Measurements from ENCODE around the gene DOK1.

Gene DOK1

GRCh38 chr2:74525717-74526648 lies 28.5 kb upstream of the DOK1 start, which contains the start of gene DQX1:
Gene DQX1 (minus strand): TSS chr2:74526231. CDS start chr2:74525729, 502 bp downstream.
- no peak for DNase-seq

GRCh38 chr2:74526649-74527230 lies 27.8 kb upstream of the DOK1 start:
- DNase-seq = no peak

- no peak for DNase-seq
These were observed 26.8 kb upstream of the DOK1 start for GRCh38 chr2:74527741-74528140.

DNA sequence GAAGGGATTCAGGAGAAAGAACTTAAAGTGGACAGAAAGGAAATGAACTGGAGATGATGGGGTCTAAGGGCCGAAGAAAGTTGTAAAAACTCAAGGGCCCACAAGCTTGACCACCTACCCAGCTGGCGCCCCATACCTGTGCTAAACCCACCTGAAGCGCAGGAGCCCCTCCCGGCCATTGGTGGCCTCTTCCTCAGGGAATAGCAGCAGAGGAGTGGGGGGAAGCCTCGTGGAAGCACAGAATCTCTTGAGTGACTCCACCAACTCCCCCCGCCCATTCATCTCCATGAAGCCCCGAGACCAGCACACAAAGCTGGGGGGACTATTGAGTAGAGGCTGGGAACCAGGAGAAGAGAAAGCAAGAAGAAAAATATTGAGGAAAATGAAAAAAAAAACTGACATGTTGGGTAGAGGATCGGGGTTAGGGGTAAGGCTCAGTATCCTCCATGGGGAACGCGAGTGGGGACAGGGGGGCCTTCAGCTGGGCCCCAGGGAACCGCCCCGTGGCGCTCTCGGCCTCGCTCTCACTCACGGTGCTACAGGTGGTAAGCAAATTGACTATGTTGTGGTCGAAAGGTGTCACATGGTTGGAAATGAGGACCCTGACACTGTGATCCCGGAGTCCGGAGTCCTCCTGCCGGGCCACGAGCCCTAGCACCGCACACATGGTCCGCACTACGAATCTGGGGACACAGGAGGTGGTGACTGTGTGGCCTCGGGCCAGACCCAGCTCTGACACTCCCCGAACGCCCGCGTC lies 25.7 kb upstream of the DOK1 start:
- DNase-seq = no peak

DNA sequence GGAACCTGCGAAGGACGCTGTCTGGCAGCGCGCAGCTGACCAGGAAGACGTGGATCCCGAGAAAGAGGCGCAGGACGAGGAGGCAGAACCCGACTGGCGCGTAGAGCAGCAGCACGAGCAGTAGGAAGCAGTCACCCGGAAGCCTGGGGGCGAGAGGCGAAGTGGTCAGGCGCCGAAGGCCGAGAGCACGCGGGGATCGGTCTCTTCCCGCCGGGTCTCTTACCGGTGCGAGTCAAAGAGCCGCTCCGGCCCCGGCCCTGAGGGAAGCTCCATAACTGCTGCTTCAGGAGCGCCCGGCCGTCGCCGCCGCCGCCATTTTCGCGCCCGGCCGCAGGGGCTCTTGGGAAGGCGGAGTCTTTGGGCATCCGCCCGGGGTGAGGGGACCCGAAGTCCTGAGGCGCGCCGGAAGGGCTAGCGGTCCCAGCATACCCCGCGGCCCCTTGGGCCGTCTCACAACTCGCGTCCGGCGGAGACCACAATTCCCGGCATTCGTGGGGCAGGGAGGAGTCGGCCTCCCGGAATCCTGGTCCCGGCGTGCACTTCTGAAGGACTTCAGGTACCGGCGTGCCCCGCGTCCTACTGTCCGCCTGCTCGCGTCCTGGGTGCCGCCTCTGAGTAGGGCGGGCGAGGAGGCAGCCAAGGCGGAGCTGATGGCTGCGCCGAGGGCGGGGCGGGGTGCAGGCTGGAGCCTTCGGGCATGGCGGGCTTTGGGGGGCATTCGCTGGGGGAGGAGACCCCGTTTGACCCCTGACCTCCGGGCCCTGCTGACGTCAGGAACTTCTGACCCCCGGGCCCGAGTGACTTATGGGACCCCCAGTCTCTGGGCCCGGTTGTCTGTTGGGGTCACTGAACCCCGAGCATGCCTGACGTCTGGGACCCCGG lies 24.9 kb upstream of the DOK1 start, which contains the start of the genes AUP1 and HTRA2:
Gene AUP1, minus strand, starts transcription at position 350 of the 882 bp plus-strand sequence. Its CDS starts 77 bp downstream, at position 273.
Gene HTRA2, plus strand, starts transcription at position 577 of the 882 bp plus-strand sequence. Its CDS starts 74 bp downstream, at position 651.
- peak; percentile 99 for DNase-seq

GRCh38 chr2:74530239-74531187 lies 24.0 kb upstream of the DOK1 start:
- DNase-seq = no peak

DNA sequence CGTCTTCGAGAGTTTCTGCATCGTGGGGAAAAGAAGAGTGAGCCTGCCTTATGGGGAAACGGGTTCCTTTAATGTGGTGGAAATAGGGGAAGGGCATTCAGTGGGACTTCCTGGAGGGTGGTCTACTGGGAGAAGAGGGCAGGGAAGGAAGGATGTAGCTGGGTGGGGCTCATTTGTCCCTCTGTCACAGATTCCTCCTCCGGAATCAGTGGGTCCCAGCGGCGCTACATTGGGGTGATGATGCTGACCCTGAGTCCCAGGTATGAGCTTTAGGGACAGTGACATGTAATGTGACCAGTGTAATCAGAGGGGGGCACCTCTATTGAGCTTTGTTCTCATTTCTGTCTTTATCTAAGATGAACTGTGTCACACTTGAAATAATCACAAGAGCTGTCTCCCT lies 22.9 kb upstream of the DOK1 start:
- DNase-seq = no peak

- no peak for DNase-seq
These were observed 22.3 kb upstream of the DOK1 start for GRCh38 chr2:74532222-74532621.

- no peak for DNase-seq
These were observed 21.1 kb upstream of the DOK1 start for GRCh38 chr2:74533464-74533863.

GRCh38 chr2:74534411-74534810 lies 20.1 kb upstream of the DOK1 start:
- no peak for DNase-seq

DNA sequence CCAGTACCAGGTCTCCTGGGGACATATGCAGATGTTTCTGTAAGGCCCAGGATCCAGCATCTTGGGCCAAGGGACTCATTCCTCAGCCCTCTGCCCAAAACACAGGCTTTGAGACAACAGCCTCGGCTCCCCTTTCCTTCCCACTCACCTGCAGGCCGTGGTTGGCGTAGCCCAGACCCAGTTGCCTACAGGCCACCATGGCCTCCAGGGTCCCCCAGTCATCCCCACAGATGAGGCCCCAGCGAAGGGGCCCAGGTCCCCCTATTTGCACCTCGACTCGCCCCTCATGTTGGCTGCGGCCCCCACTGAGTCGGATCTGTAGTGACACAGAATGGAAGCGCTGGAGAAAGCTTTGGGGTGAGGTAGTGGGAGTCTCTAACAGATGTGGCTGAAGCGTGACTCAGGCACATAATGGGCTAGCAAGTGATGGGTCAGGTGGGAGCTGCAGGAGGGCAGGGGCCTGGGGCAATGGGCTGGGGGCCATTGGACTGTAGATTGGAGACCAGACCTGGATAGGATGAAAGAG lies 19.0 kb upstream of the DOK1 start:
- no peak for DNase-seq

- DNase-seq = no peak
These were observed 18.2 kb upstream of the DOK1 start for GRCh38 chr2:74536166-74536950.

- no peak for DNase-seq
These were observed 17.4 kb upstream of the DOK1 start for GRCh38 chr2:74537140-74537539.

GRCh38 chr2:74538881-74539339 lies 15.6 kb upstream of the DOK1 start:
- DNase-seq = no peak

DNA sequence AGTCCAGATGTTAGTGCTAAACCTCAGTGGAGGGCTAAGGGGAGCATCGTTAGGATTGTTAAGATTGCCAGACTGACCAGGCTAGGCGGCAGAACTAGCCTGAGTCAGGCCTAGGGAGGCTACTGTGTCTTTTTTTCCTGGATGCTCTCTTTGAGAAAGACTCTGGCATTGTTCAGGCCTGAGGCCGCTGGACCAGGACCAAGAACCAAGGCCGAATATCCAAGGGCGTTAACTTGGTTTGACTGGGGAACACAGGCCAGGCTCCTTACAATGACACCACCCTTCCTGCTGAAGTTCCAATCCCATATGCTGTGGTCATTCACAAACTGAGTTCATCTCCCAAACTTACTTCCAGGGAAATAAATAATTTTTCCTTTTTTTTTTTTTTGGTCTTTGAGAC lies 14.2 kb upstream of the DOK1 start:
- no peak for DNase-seq

- DNase-seq = no peak
These were observed 11.5 kb upstream of the DOK1 start for GRCh38 chr2:74542978-74543377.

DNA sequence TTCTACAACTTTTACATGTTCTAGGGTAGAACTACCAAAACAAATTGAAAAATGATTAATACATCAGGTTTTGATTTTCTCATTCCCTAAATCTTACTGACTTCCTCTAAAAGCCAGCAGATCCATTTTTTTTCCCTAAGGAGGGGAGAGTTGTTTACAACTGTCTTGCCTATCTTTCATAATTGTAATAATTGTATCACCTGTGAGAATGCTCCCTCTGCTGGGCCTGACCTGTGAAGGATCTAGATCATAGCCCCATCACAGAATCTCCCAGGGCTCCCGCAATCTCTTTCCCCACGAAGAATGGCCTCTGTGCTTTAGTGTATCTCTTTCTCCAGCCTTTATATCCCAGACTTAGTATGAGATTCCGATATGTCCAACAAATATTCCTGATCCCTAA lies 9.9 kb upstream of the DOK1 start:
- no peak for DNase-seq

GRCh38 chr2:74546004-74546403 lies 8.5 kb upstream of the DOK1 start:
- no peak for DNase-seq

DNA sequence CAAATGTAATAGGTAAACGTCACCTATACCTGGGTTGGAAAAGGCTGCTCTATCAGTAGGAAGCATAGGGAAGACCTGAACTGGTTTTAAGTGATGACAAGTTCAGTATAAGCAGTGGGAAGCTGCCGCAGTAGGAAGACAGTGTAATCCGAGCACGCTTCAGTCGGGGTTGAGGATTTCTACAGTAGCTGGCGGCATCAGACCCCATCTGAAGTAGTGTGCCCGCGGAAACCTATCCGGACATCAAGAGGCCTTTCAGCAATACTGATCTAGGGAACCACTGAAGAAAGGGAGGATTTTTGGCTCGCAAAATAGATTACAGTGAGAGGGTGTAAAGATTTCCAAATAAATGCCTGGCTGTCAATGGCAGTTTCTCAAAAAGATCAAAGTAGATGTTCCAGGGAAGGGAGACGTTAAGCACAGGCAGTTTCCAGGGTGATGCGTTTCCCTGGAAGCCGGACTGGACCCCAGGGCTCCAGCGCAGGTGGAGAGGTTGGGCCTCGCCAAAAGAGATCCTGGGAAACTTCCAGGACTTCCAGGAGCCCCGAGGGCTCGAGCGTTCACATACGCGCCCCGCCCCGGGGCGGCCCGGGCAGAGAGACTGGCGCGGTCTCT lies 6.1 kb upstream of the DOK1 start:
- no peak for DNase-seq
